GM19397 (cell line): Measurements from ENCODE around the gene ANKRD39.
A peak's percentile ranks its signal among the peaks of the same experiment; 100 is the strongest.

Experiments
- ATAC-seq: cut with Tn5 transposase; IDR thresholded peaks from one replicate; pipeline ENCODE4 v1.9.1; 2021; ENCODE audit warnings: mild to moderate bottlenecking, moderate library complexity; ENCODE audit not compliant: unreplicated experiment

Gene ANKRD39

DNA sequence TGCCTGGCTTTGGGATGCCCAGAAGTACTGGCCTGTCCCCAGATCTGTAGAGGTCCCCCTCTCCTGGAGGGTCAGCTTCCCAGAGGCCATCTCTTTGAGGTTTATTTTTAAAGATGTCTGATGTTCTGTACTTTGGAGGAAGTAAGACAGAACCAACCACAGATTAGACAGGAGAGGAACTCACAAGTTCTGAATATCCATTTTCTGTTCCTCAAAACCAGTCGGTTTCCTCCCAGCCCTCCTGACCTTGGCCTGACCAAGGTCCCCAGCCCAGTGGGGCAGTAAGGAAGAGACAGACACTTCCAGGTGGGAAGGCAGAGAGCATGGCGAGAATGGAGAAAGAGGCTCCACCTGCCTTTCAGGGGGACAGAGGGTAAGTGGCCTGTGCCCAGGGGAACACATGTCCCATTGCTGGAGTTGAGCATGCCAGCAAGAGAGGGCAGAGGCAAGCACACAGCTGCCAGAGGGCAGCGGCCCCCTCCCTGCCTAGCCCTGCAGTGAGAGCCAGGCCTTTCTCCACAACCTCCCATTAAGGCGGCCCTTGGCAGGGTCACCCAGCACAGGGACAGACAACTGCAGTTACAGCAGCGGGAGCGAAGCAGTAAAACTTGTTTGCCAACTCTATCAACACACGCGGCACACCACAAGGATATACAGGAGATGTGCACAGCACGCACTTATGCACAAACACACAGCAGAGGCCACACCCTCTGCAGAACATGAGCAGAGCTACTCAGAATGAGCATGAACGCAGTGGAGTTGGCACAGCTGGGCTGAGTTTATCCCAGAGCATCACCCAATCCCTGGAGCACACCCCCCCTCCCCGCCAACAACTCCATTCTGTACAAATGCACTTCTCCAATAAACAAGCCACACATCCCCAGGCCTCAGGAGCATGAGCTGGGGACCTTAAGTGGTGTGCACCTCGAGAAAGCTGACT is 30.5 kb upstream of the ANKRD39 start:
- ATAC-seq, result no peak

DNA sequence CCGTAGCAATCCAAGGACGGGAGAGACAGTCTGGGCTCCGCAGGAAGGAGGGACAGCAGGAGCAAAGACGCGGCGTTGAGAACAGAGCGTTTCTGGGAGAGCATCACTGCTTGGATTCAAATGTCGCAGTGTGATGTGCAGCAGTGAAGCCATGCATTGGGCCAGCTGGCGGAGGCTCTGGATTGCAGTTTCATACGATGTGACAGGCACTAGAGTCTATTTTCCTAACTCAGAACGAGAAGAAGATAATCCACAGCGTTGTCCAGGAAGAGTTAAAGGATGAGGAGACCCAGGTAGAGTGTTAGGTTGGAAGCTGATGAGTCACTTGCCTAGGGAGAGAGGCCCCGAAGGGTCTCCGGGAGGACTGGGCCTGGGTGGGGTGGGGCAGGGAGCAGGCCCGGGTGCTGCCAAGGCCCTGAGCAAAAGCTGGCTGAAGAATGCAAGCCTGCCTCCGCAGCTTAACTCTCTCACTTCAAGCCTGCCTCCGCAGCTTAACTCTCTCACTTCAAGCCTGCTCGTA is 29.7 kb upstream of the ANKRD39 start:
- ATAC-seq, result no peak

DNA sequence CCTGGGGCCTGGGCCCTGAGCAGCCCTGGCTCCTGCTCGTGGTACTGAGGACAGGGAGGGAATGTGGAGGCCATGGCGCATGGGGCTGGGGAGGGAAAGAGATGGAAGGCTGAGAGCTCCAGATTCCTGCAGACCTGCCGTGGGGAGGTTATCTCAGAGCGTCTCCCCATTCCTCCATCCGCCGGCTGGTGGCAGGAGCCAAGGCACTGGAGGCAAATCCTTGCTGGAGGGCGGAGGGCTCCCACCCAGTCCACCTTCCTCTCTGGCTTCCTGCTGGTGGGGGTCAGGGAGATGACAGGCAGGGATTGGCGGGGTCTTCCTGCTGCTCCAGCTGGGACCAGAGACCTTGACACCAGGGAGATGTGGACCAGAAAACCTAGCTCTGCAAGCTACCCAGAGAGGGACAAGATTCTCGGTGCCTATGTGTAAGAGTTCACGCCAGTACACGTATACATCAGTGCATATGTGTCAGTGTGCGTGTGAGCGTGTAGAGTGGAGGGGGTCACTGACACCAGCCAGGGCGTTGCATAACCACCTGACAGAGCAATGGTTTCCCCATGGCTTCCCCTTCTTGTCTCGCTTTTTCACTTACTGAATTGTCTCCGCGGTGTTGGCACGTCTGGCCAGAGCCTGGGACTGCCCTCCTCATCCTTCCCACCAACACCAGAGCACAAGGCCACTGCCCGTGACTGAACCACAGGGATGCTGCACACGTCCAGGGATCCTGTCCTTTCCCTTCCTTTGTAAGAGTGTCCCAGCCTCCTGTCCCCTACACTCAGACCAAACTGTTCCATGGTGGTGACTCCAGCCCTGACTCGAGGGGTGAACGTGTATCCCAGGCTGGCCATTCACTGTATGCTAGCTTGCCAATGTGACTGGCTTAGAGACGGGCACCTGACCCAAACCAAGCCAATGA is 27.9 kb upstream of the ANKRD39 start:
- no peak for ATAC-seq

GRCh38 chr2:96884299-96885094 is 26.7 kb upstream of the ANKRD39 start:
- ATAC-seq, result no peak

DNA sequence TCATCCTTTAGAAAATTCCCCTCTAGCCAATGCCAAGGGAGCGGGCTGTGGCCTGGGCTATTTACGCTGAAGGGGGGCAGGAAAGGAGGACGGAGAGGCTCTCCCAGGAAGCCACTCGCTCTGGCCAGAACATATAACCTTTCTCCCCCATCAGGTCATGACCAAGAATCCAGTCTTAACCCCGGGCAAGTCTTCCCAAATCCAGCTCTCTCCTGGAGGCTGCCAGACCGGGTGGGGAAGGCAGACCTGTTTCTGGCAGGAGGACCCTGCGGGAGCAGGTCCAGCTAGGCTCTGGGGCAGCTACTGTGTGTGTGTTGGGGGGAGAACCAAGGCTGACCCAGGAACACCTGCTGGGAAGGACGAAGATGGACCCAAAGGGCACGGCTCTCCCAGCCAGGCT is 25.5 kb upstream of the ANKRD39 start:
- no peak for ATAC-seq

- ATAC-seq, result no peak
These were observed 25.1 kb upstream of the ANKRD39 start for GRCh38 chr2:96882906-96883305.

DNA sequence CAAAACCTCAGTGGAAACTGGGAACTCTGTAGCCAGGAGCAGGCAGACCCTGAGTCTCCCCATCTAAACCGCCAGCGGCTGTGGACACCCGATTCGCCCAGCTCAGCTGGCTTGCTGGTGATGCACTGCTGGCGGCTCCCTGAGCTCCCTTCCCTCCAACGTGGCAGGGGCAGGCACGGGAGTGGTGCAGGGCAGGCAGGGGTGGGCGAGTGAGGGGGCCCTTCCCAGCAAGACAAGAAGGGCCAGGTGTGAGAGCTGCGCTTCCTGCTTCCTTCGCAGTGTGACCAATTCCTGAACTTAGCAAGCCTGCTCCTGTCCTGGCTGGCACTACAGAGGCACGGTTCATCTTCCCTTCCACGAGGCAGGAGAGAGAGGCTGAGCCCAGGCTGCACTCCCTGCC is 24.4 kb upstream of the ANKRD39 start:
- no peak for ATAC-seq

GRCh38 chr2:96881349-96882195 is 23.8 kb upstream of the ANKRD39 start:
- no peak for ATAC-seq

DNA sequence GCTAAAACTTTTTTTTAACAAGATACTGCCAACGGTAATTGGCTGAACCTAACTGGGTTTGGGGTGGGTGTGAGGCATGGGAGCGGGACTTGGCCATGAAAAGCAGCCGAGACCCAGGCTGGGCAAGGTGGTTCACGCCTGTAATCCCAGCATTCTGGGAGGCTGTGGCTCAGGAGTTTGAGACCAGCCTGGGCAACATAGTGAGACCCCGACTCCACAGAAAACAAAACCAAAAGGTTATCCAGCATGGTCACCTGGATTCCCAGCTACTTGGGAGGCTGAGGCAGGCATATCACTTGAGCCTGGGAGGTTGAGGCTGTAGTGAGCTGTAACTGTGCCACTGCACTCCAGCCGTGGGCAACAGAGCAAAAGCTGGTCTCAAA is 23.1 kb upstream of the ANKRD39 start:
- no peak for ATAC-seq

- no peak for ATAC-seq
These were observed 21.8 kb upstream of the ANKRD39 start for GRCh38 chr2:96879545-96880040.

DNA sequence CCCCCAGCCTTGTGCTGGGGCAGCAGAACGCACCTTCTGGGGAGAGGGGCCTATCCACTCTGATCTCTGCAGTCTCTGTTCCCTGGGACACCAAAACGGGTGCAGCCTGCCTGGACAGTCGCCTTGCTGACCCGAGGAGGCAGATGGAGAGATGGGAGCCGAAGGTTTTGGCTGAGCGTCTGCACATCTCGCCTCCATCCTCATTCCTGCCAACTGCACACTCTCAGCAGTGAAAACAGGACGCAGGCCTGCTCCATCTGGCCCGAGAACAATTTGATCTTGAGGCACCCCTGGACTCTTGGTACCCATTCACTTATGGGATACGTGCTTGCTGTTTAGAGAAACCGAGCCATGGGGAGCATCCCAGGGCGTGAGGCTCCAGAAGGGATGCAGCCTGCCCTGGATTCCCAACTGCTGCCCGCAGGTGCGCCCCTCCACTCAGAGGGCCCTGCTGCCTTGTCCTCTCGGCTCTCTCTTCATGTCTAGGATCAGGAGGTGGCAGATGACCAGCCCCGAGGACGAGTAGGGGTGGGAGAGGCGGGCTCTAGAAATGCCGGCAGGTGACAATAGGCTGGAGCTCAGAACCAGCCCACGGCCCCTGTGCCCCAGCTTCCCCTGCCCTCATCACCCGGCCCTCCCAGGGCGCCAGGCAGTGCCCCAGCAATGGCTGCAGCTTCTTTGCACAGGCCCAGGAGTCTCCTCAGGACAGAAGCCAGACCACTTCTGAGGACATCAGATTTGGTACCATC is 21.2 kb upstream of the ANKRD39 start:
- ATAC-seq, result no peak

DNA sequence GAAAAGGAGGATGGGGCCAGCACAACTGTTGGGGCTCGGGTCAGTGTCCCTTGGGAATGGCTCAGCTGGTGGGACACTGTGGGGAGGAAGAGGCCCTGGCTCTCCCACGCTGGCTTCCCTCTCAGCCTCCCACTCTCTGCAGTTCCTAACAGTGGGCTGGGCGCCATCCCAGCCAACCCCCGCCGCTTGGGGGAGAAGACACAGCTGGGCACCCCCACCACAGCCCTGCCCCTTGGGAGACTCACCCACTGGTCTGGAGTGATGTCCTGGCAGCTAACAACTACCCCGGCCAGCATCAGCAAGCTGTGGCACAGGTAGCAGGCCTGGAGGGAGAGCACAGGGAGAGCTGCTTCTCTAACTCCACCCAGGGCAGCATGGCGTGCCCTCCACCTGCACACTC is 20.4 kb upstream of the ANKRD39 start:
- ATAC-seq, result no peak

DNA sequence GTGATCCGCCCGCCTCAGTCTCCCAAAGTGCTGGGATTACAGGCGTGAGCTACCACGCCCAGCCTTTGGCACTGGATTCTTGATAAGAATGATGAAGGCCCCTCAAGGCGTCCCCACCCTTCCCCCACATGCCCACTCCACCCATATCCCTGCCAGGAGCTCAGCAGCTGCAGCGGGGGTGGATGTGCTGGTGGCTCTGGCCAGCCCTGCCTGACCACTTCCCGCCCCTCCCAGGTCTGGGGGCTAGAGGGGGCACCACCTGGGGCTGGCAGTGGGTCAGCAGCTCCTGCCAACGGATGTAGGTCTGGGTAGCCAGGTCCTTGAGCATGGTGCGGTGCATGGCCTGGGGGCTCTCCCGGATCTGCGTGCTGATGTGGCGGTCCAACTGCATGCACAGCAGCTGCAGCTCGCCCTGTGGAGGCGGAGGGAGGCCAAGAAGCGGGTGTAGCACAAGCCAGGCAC is 19.8 kb upstream of the ANKRD39 start:
- no peak for ATAC-seq

- ATAC-seq, result no peak
These were observed 19.2 kb upstream of the ANKRD39 start for GRCh38 chr2:96877042-96877451.

DNA sequence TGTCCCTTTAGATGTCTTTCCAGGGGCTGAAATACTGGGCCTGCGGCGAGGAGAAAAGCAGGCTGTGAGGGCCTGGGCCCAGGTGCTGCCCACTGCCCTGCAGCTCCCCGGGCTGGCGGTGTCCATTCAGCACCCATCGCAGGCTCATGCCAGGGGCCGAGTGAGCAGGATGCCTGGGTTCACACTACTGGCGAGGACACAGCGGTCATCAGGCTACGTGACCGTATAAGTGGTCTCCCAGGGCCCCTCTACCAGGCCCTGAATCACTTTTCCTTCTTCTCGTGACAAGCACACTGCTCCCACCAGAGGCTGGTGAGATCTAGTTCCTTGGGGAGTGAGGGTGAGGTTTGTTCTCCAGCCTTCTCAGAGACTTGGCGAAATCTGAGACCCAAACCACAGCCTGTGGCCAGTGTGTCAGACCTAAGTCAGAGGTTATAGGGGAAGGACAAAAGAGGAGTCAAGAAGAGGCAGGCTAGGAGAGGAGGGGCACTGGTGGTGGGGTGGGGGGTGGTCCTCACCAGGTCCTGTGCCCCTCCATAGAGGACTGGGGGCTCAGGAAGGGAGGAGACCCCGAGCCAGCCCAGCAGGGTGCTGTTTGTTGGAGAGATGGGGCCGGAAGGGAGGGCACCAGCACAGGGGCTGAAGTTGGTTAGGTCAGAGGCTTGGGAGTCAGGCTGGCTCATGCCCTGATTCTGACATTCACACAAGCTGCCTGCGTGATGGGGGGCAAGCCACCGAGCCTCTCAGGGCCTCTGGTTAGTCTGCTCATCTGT is 18.6 kb upstream of the ANKRD39 start:
- ATAC-seq, result no peak

DNA sequence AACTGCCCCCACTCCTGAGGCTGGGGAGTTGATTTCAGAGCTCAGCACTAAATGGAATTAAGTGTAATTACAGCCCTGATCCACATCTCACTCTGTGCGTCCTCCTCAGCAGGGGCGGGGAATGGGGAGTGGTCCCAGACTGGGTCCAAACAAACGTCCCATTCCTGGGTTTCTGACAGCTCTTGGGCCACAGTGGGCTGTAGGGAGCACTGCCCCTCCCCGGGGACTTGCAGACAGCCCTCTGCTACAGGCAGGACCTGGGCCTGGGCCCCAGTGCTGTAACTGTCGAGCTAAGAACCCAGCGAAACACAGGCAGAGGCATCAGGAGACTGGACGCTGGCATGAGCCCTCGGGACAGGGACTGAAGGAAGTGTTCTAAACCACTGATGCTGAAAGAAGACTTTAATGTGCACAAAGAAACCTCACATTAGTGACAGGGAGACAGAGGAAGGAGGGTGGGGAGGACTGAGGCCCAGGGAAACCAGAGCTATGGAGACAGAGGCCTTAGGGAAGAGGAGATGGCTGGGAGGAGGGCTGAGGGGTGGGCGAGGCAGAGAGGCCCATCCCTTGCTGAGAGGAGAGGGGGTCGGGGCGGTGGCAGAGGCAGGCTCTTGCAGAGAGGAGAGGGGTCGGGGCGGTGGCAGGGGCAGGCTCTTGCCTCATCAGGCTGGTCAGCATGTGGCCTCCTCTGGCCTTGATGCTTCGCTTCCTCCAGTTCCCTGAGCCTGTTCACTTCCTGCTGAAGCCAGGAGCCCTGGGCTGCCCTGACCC is 17.9 kb upstream of the ANKRD39 start:
- no peak for ATAC-seq

DNA sequence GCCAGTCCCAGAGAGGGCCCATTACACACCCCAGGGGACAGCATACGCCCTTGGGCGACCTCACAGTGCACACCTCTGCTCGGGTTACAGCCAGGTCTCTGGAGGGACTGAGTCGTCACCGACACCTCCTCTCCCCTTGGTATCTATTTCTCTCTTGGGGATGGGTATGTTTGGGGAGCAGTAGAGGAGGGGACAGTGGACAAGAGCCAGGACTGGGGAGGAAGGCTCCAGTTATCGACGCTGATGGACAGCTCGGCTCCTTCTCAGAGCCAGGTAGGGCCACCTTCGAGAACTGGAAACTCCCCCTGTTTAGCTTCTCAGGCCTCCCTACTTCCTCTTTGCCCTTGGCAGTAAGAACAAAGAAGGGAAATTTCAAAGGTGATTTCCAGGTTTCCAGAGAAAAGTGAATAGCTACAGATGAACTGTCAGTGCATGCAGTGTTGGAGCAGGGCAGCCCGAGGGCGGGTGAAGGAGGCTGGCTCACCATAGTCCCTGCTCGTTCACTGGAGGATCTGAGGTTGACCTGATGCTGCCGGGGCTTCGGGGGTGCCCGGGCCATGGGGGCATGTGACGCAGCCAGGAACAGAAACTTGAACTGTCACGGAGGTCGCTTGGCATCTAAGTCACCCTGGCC is 16.5 kb upstream of the ANKRD39 start:
- ATAC-seq, result peak; percentile 46
